Fibroblast of lung (primary cell): ENCODE data around the gene FARSA.

ENCODE experiments used
- EZH2 ChIP-seq: IDR thresholded peaks from 2 replicates; pipeline ENCODE4 v1.5.1; 2012; ENCODE audit warnings: low read length, control low read depth, mild to moderate bottlenecking; ENCODE audit errors: missing control alignments
- TF ChIP-seq, protein P1 (sequence below), 2 donors: IDR thresholded peaks in 1 of 2; conservative IDR thresholded peaks in 1 of 2; 1 replicate in 1 of 2; 2 replicates in 1 of 2; pipeline ENCODE4 v1.5.1; 2011 to 2012; ENCODE audit warnings: low read length in 2 of 2, control low read depth in 1 of 2, inconsistent platforms in 1 of 2, low read depth in 1 of 2, mild to moderate bottlenecking in 1 of 2

GRCh38 chr19:12970070-12970820, 36.7 kb upstream of the FARSA start:
- TF ChIP-seq EZH2, result no peak
- TF ChIP-seq, protein P1, sequence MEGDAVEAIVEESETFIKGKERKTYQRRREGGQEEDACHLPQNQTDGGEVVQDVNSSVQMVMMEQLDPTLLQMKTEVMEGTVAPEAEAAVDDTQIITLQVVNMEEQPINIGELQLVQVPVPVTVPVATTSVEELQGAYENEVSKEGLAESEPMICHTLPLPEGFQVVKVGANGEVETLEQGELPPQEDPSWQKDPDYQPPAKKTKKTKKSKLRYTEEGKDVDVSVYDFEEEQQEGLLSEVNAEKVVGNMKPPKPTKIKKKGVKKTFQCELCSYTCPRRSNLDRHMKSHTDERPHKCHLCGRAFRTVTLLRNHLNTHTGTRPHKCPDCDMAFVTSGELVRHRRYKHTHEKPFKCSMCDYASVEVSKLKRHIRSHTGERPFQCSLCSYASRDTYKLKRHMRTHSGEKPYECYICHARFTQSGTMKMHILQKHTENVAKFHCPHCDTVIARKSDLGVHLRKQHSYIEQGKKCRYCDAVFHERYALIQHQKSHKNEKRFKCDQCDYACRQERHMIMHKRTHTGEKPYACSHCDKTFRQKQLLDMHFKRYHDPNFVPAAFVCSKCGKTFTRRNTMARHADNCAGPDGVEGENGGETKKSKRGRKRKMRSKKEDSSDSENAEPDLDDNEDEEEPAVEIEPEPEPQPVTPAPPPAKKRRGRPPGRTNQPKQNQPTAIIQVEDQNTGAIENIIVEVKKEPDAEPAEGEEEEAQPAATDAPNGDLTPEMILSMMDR (conservative IDR thresholded peaks at IDR 0.05 in 1 of 2, IDR thresholded peaks at IDR 0.05 in 1 of 2; ENCODE audit: low read depth in 1 of 2, low read length in 2 of 2), result no peak
